HepG2 (cell line): Measurements from ENCODE around the gene TSNAXIP1. TPM values are rescaled to one million over a fixed set of nuclear protein-coding genes. Genes with fewer than 3 reads are reported as not detected.

ENCODE experiments used
- AHR ChIP-seq: IDR thresholded peaks from 2 replicates; pipeline ENCODE4 v1.6.1; 2018; ENCODE audit warnings: missing genetic modification reagents, missing compliant biosample characterization
- ARHGAP35 ChIP-seq: sonication (generic); formaldehyde crosslinking; IDR thresholded peaks from 2 replicates; pipeline ENCODE4 v1.9.0; 2022; ENCODE audit warnings: mild to moderate bottlenecking, inconsistent platforms, moderate library complexity, missing genetic modification reagents, borderline replicate concordance
- DRAP1 ChIP-seq: IDR thresholded peaks from 2 replicates; pipeline ENCODE4 v1.6.1; 2016; ENCODE audit warnings: missing genetic modification reagents, missing compliant biosample characterization
- EED ChIP-seq: sonication (generic); formaldehyde crosslinking; IDR thresholded peaks from 2 replicates; pipeline ENCODE4 v1.5.0; 2020; ENCODE audit warnings: mild to moderate bottlenecking, missing genetic modification reagents
- FIP1L1 ChIP-seq: fragments of 200-400 bp; formaldehyde crosslinking; IDR thresholded peaks from 2 replicates; pipeline ENCODE4 v1.6.1; 2018; ENCODE audit warnings: low read depth, mild to moderate bottlenecking, low read length, moderate library complexity, borderline replicate concordance; ENCODE audit not compliant: insufficient read depth
- FOXA1 ChIP-seq, 2 experiments: fragments of 450-650 bp in 1 of 2; sonication (generic) in 1 of 2; formaldehyde crosslinking in 1 of 2; IDR thresholded peaks; 2 replicates each; pipeline versions ENCODE4 v1.4.0 to v1.6.1; 2016 to 2020; ENCODE audit warnings: missing genetic modification reagents in 1 of 2
- FOXA3 ChIP-seq: IDR thresholded peaks from 2 replicates; pipeline ENCODE4 v1.6.1; 2016; ENCODE audit warnings: missing genetic modification reagents, missing compliant biosample characterization
- GATAD2A ChIP-seq: IDR thresholded peaks from 2 replicates; pipeline ENCODE4 v1.6.1; 2016
- KLF11 ChIP-seq: IDR thresholded peaks from 2 replicates; pipeline ENCODE4 v1.6.1; 2016; ENCODE audit warnings: missing compliant biosample characterization
- MAFK ChIP-seq, 2 experiments: IDR thresholded peaks in 1 of 2; conservative IDR thresholded peaks in 1 of 2; 2 replicates each; pipeline ENCODE4 v1.6.1; 2011; ENCODE audit warnings: improper control_type of control experiment in 2 of 2, low read length in 2 of 2
- MTA3 ChIP-seq: sonication (generic); formaldehyde crosslinking; IDR thresholded peaks from 2 replicates; pipeline ENCODE4 v1.4.0; 2020; ENCODE audit warnings: missing genetic modification reagents
- MXD1 ChIP-seq: sonication (generic); formaldehyde crosslinking; IDR thresholded peaks from 2 replicates; pipeline ENCODE4 v1.4.0; 2020; ENCODE audit warnings: mild to moderate bottlenecking, missing genetic modification reagents
- PRDM15 ChIP-seq: sonication (generic); formaldehyde crosslinking; IDR thresholded peaks from 2 replicates; pipeline ENCODE4 v1.4.0; 2020; ENCODE audit warnings: missing genetic modification reagents
- RAD21 ChIP-seq: fragments of 450-650 bp; formaldehyde crosslinking; IDR thresholded peaks from 2 replicates; pipeline ENCODE4 v1.5.0; 2020; ENCODE audit warnings: mild to moderate bottlenecking
- RARG ChIP-seq: sonication (generic); formaldehyde crosslinking; IDR thresholded peaks from 2 replicates; pipeline ENCODE4 v1.4.0; 2020; ENCODE audit warnings: low read depth, mild to moderate bottlenecking, missing genetic modification reagents
- SATB2 ChIP-seq: sonication (generic); formaldehyde crosslinking; IDR thresholded peaks from 2 replicates; pipeline ENCODE4 v1.5.0; 2020; ENCODE audit warnings: missing genetic modification reagents
- ZBTB3 ChIP-seq: sonication (generic); formaldehyde crosslinking; IDR thresholded peaks from 2 replicates; pipeline ENCODE4 v1.4.0; 2020; ENCODE audit warnings: low read depth, mild to moderate bottlenecking, moderate library complexity, missing genetic modification reagents, borderline replicate concordance
- ZBTB39 ChIP-seq: sonication (generic); formaldehyde crosslinking; IDR thresholded peaks from 2 replicates; pipeline ENCODE4 v1.5.0; 2020; ENCODE audit warnings: missing genetic modification reagents
- ZNF331 ChIP-seq: sonication (generic); formaldehyde crosslinking; IDR thresholded peaks from 2 replicates; pipeline ENCODE4 v1.4.0; 2020; ENCODE audit warnings: missing genetic modification reagents
- ZNF879 ChIP-seq: sonication (generic); formaldehyde crosslinking; IDR thresholded peaks from 2 replicates; pipeline ENCODE4 v1.8.1; 2023; ENCODE audit warnings: missing genetic modification reagents
- polyA plus RNA-seq, 8 experiments: library from polyadenylated mRNA; depleted of rRNA in 3 of 8; stranded (reverse) in 7 of 8; unstranded in 1 of 8; fragments of >200 nt; fragmentation: Illumina TruSeq in 4 of 8; extraction: Trizol in 4 of 8; gene quantifications; 2 replicates each; pipeline versions ENCODE4 v1.2.1 to v1.2.3, GENCODE V29; 2011 to 2016; ENCODE audit warnings: low read depth in 4 of 8, missing spikeins in 1 of 8, mixed read lengths in 1 of 8; ENCODE audit not compliant: insufficient read depth in 1 of 8
- total RNA-seq, 5 experiments: library from RNA; depleted of rRNA; stranded (reverse); fragments of >200 nt; fragmentation: Illumina TruSeq; extraction: Trizol; gene quantifications; 2 replicates each; pipeline ENCODE4 v1.2.3, GENCODE V29; 2016; ENCODE audit warnings: low read depth in 1 of 5

Gene TSNAXIP1
- total and polyA plus RNA-seq, 2 of the 13 experiments (the other 11 are each of a cell fraction or from before 2014, with no cell fraction given) = 0.37 to 0.86 TPM

- TF ChIP-seq ARHGAP35 (no peak), MXD1 (CRISPR knock-in tag) (no peak), MAFK (conservative IDR thresholded peaks at IDR 0.05 in 1 of 2, IDR thresholded peaks at IDR 0.05 in 1 of 2; ENCODE audit: low read length in 2 of 2) (no peak), ZNF879 (peak; percentile 32; the same call in 1 of the 2 replicates), ZBTB3 (CRISPR knock-in tag) (no peak), RAD21 (no peak), SATB2 (no peak), EED (CRISPR knock-in tag) (no peak), ZNF331 (CRISPR knock-in tag) (no peak), MTA3 (CRISPR knock-in tag) (no peak), ZBTB39 (CRISPR knock-in tag) (peak; percentile 37; the same call in 1 of the 2 replicates), GATAD2A (CRISPR knock-in tag) (0 out of 2 replicates have a peak, but pooled peaks have one; percentile 4), KLF11 (no peak), RARG (CRISPR knock-in tag) (no peak), FIP1L1 (no peak), DRAP1 (CRISPR knock-in tag) (no peak), PRDM15 (CRISPR knock-in tag) (no peak), FOXA3 (CRISPR knock-in tag) (no peak), FOXA1 (IDR thresholded peaks at IDR 0.05) (no peak), FOXA1 (CRISPR knock-in tag; IDR thresholded peaks at IDR 0.05) (no peak), AHR (no peak)
Measured at GRCh38 chr16:67805718-67806427, 816 bp upstream of the TSNAXIP1 start (continued).
